NCI-H524 treated with DMSO at 0.1 percent for 48 hours (cell line): ENCODE measurements around the gene SLC47A2.

Experiments used
- DNase-seq: peaks from one replicate; lab custom pipeline; 2025; lab: John Stamatoyannopoulos, UW

SLC47A2 gene

GRCh38 chr17:19642373-19642893 is 74.0 kb downstream of the SLC47A2 start:
- DNase-seq: no peak

DNA sequence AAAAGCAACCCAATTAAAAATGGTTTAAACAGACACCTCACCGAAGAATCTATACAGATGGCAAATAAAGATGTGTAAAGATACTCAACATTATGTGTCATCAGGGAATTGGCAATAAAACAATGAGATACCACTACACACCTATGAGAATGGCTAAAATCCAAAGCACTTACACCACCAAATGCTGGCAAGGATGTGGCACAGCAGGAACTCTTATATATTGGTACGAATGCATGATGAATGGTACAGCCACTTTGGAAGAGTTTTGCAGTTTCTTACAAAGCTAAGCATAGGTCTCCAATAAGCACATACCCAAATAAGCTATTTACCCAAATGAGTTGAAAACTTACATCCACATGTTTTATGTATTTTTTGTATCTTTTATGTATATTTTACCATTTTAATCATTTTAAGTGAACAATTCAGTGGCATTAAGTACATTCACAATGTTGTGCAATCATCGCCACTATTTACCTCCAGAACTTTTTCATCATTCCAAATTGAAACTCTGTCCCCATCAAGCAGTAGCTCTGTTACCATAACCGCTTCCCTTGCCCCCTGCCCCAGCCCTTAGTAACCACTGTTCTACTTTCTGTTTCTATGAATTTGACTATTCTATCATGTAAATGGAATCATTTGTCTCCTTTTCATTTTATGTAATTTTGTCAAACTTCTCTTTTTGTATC is 74.6 kb downstream of the SLC47A2 start:
- DNase-seq: no peak

- no peak for DNase-seq
Measured at GRCh38 chr17:19631905-19632304, 84.5 kb downstream of the SLC47A2 start.

- DNase-seq: no peak
Measured at GRCh38 chr17:19630661-19631060, 85.7 kb downstream of the SLC47A2 start.

DNA sequence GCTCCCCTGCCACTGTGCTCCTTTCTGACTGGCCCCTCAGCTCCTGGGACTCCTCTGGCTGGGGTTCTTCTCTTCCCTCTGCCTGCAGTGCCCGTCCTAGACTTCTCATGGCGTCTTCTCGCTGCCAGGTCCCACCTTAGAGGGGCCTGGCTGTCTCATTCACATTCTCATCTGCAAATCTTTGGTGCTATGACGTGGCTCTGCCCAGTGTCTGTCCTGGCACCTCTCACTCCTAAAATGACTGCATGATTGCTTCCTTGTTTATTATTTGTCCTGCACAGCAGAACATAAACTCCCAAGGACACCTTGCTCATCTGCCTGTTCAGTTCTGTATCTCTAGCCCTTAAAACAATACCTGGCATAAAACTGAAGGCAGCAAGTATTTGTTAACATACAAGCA is 86.3 kb downstream of the SLC47A2 start:
- no peak for DNase-seq

DNA sequence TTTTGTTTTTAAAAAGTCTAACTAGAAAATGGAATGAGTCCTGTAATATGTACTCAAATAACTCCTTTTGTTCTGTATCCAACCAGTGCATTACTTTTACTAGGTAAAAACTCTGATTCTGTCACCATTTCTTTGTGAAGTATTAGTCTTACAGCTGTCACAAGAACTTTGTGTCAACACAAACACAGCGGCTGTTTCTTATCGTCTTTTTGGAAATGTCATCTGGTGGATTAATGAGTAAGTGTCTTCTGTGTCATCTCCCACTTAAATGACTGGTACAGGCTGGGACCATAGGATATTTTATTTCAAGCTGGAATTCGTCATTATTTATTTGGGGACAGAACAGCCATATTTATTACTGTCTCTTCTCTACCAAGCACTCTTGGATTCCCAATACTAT is 86.9 kb downstream of the SLC47A2 start:
- DNase-seq: no peak
